ENCODE measurements around the gene SIRPG.

DNA sequence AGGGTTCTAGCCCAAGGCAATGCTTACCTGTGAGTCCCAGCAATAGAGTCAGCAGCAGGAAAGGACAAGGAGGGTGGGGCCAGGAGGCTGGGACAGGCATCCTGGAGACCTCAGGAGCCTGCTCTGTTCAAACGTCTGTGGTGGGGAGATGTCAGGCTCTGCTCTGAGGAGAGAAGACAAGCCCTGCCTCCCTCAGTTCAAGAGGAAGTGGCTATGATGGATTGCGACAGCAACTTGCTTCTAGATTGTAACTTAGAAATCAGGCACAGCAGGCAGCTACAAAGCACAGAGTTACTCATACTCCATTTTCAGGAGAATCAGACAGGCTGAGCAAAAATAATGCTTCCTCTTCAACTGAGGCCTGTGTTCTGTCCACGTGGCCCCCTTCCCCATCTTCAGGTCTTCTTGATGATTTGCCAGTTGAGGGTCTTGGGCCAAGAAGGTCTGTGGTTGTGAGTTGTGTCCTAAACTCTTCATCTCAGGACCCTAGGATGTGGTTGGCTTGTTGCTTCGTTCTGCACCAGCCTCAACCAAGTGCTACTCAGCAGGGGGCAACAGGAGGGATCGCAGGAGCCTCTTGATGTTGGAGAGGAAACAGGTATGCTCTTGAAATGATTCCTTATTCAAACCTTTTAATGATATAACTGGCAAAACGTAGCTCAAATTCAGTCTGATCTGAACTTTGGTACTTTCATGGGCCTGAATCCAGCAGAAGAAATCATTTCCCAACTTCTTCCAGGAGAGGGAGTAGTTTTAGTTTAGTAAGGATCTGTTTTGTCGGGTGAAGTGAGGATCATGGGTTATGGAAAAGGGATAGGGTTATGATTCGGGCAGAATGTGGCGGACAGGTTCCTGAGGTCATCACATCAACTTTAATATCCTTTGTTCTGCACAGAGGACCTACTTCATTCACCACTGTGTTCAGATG, 68.8 kb downstream of the SIRPG start:
- no peak for TF ChIP-seq POLR2A (IDR thresholded peaks at IDR 0.05; ENCODE audit: low read length)
- TF ChIP-seq JUN (IDR thresholded peaks at IDR 0.05), result no peak
- TF ChIP-seq, protein P1, sequence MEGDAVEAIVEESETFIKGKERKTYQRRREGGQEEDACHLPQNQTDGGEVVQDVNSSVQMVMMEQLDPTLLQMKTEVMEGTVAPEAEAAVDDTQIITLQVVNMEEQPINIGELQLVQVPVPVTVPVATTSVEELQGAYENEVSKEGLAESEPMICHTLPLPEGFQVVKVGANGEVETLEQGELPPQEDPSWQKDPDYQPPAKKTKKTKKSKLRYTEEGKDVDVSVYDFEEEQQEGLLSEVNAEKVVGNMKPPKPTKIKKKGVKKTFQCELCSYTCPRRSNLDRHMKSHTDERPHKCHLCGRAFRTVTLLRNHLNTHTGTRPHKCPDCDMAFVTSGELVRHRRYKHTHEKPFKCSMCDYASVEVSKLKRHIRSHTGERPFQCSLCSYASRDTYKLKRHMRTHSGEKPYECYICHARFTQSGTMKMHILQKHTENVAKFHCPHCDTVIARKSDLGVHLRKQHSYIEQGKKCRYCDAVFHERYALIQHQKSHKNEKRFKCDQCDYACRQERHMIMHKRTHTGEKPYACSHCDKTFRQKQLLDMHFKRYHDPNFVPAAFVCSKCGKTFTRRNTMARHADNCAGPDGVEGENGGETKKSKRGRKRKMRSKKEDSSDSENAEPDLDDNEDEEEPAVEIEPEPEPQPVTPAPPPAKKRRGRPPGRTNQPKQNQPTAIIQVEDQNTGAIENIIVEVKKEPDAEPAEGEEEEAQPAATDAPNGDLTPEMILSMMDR (IDR thresholded peaks at IDR 0.05), result no peak
